ENCODE data around the gene BPIFB6. TPM values are rescaled to one million over a fixed set of nuclear protein-coding genes. Genes with fewer than 3 reads are reported as not detected.

Gene BPIFB6
- total and polyA plus RNA-seq, 2 donors (not counting 1 experiment from before 2014, with no cell fraction given), result not detected

- H3K4me1 ChIP-seq (ENCODE audit: control insufficient read depth, extremely low read depth, insufficient read depth, low read length), result no peaks in the 10 kb centered on the region
- no peak overlapping the region for H3K9ac ChIP-seq (ENCODE audit: insufficient read depth, low read length)
- H3K36me3 ChIP-seq (ENCODE audit: control insufficient read depth, insufficient read depth, low read length), result no peaks in the 10 kb centered on the region
- H3K9me3 ChIP-seq (ENCODE audit: control insufficient read depth, insufficient read depth, low read depth, low read length), result no peaks in the 10 kb centered on the region
- H3K27me3 ChIP-seq (ENCODE audit: control insufficient read depth, insufficient read depth, low read length), result no peaks in the 10 kb centered on the region
- H3K27ac ChIP-seq (ENCODE audit: insufficient read depth, low read length), result no peak overlapping the region
- H3K4me2 ChIP-seq (ENCODE audit: extremely low read depth, insufficient read depth, low read length), result no peak overlapping the region
- H3K4me3 ChIP-seq (replicated peaks in 1 of 4; ENCODE audit: control extremely low read depth in 1 of 4, insufficient read depth in 1 of 4, low read depth in 3 of 4, low read length in 4 of 4), result no peak overlapping the region
- TF ChIP-seq CTCF (conservative IDR thresholded peaks at IDR 0.05 in 1 of 2, IDR thresholded peaks at IDR 0.05 in 1 of 2; ENCODE audit: low read depth in 1 of 2, low read length in 2 of 2) (no peak), EZH2 (IDR thresholded peaks at IDR 0.05; ENCODE audit: low read length, missing control alignments) (no peak)
- DNase-seq (ENCODE audit: low read depth in 2 of 2), result no peak
- no peak overlapping the region for H2AFZ ChIP-seq (ENCODE audit: low read length)
- no peaks in the 10 kb centered on the region for H4K20me1 ChIP-seq (ENCODE audit: control insufficient read depth, extremely low read depth, insufficient read depth, low read length)
- no peaks in the 10 kb centered on the region for H3K79me2 ChIP-seq (ENCODE audit: control insufficient read depth, insufficient read depth, low read length)
Observed at GRCh38 chr20:32991792-32992641, 39.4 kb upstream of the BPIFB6 start.

- TF ChIP-seq EZH2 (IDR thresholded peaks at IDR 0.05; ENCODE audit: low read length, missing control alignments) (no peak), CTCF (conservative IDR thresholded peaks at IDR 0.05 in 1 of 2, IDR thresholded peaks at IDR 0.05 in 1 of 2; ENCODE audit: low read depth in 1 of 2, low read length in 2 of 2) (no peak)
- Histone ChIP-seq H3K9me3 (ENCODE audit: control insufficient read depth, insufficient read depth, low read depth, low read length) (no peaks in the 10 kb centered on the region), H3K9ac (ENCODE audit: insufficient read depth, low read length) (no peak overlapping the region), H3K4me3 (replicated peaks in 1 of 4; ENCODE audit: control extremely low read depth in 1 of 4, insufficient read depth in 1 of 4, low read depth in 3 of 4, low read length in 4 of 4) (no peak overlapping the region), H3K79me2 (ENCODE audit: control insufficient read depth, insufficient read depth, low read length) (no peaks in the 10 kb centered on the region), H3K27ac (ENCODE audit: insufficient read depth, low read length) (no peak overlapping the region), H2AFZ (ENCODE audit: low read length) (no peak overlapping the region), H3K27me3 (ENCODE audit: control insufficient read depth, insufficient read depth, low read length) (no peaks in the 10 kb centered on the region), H3K4me2 (ENCODE audit: extremely low read depth, insufficient read depth, low read length) (no peak overlapping the region), H4K20me1 (ENCODE audit: control insufficient read depth, extremely low read depth, insufficient read depth, low read length) (no peaks in the 10 kb centered on the region), H3K36me3 (ENCODE audit: control insufficient read depth, insufficient read depth, low read length) (no peaks in the 10 kb centered on the region), H3K4me1 (ENCODE audit: control insufficient read depth, extremely low read depth, insufficient read depth, low read length) (no peaks in the 10 kb centered on the region)
- DNase-seq (ENCODE audit: low read depth in 2 of 2), result no peak
Observed at GRCh38 chr20:32993496-32994050, 37.9 kb upstream of the BPIFB6 start.

GRCh38 chr20:32995802-32996201 is 35.6 kb upstream of the BPIFB6 start:
- H3K9me3 ChIP-seq (ENCODE audit: control insufficient read depth, insufficient read depth, low read depth, low read length), result no peaks in the 10 kb centered on the region
- no peak overlapping the region for H2AFZ ChIP-seq (ENCODE audit: low read length)
- H3K36me3 ChIP-seq (ENCODE audit: control insufficient read depth, insufficient read depth, low read length), result no peaks in the 10 kb centered on the region
- DNase-seq (ENCODE audit: low read depth in 2 of 2), result no peak
- H3K9ac ChIP-seq (ENCODE audit: insufficient read depth, low read length), result no peak overlapping the region
- no peaks in the 10 kb centered on the region for H3K79me2 ChIP-seq (ENCODE audit: control insufficient read depth, insufficient read depth, low read length)
- H3K4me3 ChIP-seq (replicated peaks in 1 of 4; ENCODE audit: control extremely low read depth in 1 of 4, insufficient read depth in 1 of 4, low read depth in 3 of 4, low read length in 4 of 4), result no peak overlapping the region
- no peaks in the 10 kb centered on the region for H3K27me3 ChIP-seq (ENCODE audit: control insufficient read depth, insufficient read depth, low read length)
- no peaks in the 10 kb centered on the region for H4K20me1 ChIP-seq (ENCODE audit: control insufficient read depth, extremely low read depth, insufficient read depth, low read length)
- no peak overlapping the region for H3K4me2 ChIP-seq (ENCODE audit: extremely low read depth, insufficient read depth, low read length)
- no peak for TF ChIP-seq EZH2 (IDR thresholded peaks at IDR 0.05; ENCODE audit: low read length, missing control alignments)
- TF ChIP-seq CTCF (conservative IDR thresholded peaks at IDR 0.05 in 1 of 2, IDR thresholded peaks at IDR 0.05 in 1 of 2; ENCODE audit: low read depth in 1 of 2, low read length in 2 of 2), result peak in 1 of 2 donors; percentile 3
- no peak overlapping the region for H3K27ac ChIP-seq (ENCODE audit: insufficient read depth, low read length)
- H3K4me1 ChIP-seq (ENCODE audit: control insufficient read depth, extremely low read depth, insufficient read depth, low read length), result no peaks in the 10 kb centered on the region

Data from fibroblast of lung (primary cell).